DOHH2 (cell line): ENCODE measurements around the gene PPM1M.

Experiments
- CTCF ChIP-seq: fragments of 200-600 bp; sonication (generic); IDR thresholded peaks from one replicate; pipeline ENCODE4 v1.5.1; 2014; ENCODE audit warnings: antibody characterized with exemption, mild to moderate bottlenecking, low read depth, low read length; ENCODE audit not compliant: poor library complexity, severe bottlenecking
- EZH2phosphoT487 ChIP-seq: fragments of 200-600 bp; sonication (generic); IDR thresholded peaks from 2 replicates; pipeline ENCODE4 v1.6.1; 2017; ENCODE audit warnings: borderline replicate concordance, mild to moderate bottlenecking, antibody characterized with exemption, low read length, moderate library complexity, mixed read lengths

- TF ChIP-seq CTCF (no peak), EZH2phosphoT487 (no peak)
Measured at GRCh38 chr3:52228751-52229291, 16.7 kb upstream of the PPM1M start.
